Body of pancreas (tissue), 4 donors: ENCODE measurements around the gene SART3. TPM values are rescaled to one million over a fixed set of nuclear protein-coding genes. Genes with fewer than 3 reads are reported as not detected.

ENCODE experiments used
- ATAC-seq: fragments of 150-250 bp; one replicate; pipeline ENCODE4 v1.9.1; 2016
- DNase-seq, 4 donors: peaks; one replicate each; pipeline ENCODE4 v3.0.0-alpha.2; 2019
- H3K27ac ChIP-seq, 4 donors: fragments of 200-600 bp; sonication (generic); 1 replicate in 3 of 4; 2 replicates in 1 of 4; pipeline versions ENCODE4 v1.5.1 to v1.6.1; 2016 to 2019; ENCODE audit warnings: mild to moderate bottlenecking in 1 of 4, mixed read lengths in 1 of 4, moderate library complexity in 1 of 4
- H3K27me3 ChIP-seq, 2 donors: fragments of 200-600 bp; sonication (generic); one replicate each; pipeline ENCODE4 v1.6.0; 2016; ENCODE audit warnings: mild to moderate bottlenecking in 1 of 2
- H3K36me3 ChIP-seq, 2 donors: fragments of 200-600 bp; sonication (generic); replicated peaks in 1 of 2; 2 replicates each; pipeline ENCODE4 v1.5.1; 2016; ENCODE audit warnings: low read depth in 2 of 2; ENCODE audit not compliant: insufficient read depth in 1 of 2
- H3K4me1 ChIP-seq: fragments of 200-600 bp; sonication (generic); one replicate; pipeline ENCODE4 v1.6.0; 2016
- H3K4me3 ChIP-seq, 2 donors: fragments of 200-600 bp; sonication (generic); 1 replicate in 1 of 2; 2 replicates in 1 of 2; pipeline ENCODE4 v1.5.1; 2016 to 2019
- H3K9me3 ChIP-seq, 3 donors: fragments of 200-600 bp; sonication (generic); 1 replicate in 2 of 3; 2 replicates in 1 of 3; pipeline ENCODE4 v1.5.1; 2016
- POLR2A ChIP-seq, 3 donors: fragments of 450-650 bp; IDR thresholded peaks; one replicate each; pipeline ENCODE4 v1.6.1; 2016; ENCODE audit warnings: antibody characterized with exemption in 3 of 3, mild to moderate bottlenecking in 2 of 3
- WGBS, 2 donors: methylation state at CpG; one replicate each; pipeline ENCODE4 v1.1.5; 2017; 5-methylcytosine and 5-hydroxymethylcytosine counted together
- intact Hi-C: fragments of 100-400 bp; cut with DNase I; formaldehyde crosslinking; loops from one replicate; pipeline ENCODE4 v1.15.1; 2023
- total RNA-seq, 2 donors: library from RNA; depleted of rRNA; stranded (reverse); fragments of >200 nt; gene quantifications; one replicate each; pipeline ENCODE4 v1.1.0, GENCODE V29; 2016
- TF ChIP-seq, protein P1 (sequence below), 7 experiments: fragments of 450-650 bp in 4 of 7; fragments of 200-600 bp in 3 of 7; sonication (generic) in 3 of 7; IDR thresholded peaks; one replicate each; pipeline ENCODE4 v1.5.1; 2016 to 2019; ENCODE audit warnings: antibody characterized with exemption in 7 of 7

Gene SART3
- total RNA-seq, 2 donors from 2014 or later: 20.2 to 38.6 TPM

DNA sequence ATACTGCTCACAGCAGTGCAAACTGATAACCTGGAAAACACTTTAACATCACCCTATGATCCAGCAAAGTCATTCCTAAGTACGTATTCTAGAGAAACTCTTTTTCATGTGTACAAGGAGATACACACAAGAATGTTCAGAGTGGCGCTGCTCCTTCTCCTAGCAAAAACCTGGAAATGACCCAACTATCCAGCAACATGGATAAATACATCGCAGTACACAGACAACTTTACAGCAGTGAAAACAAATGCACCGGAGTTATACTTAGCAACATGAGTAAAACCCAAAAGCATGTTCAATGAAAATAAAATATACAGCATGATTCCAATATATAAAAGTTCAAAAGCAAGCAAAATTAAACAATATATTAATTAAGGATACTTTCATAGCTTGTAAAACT, 18.7 kb downstream of the SART3 start:
- no peak overlapping the region for H3K27ac ChIP-seq
- no peak for ATAC-seq
- intact Hi-C loops: no loop called here
- no peaks in the 10 kb centered on the region for H3K27me3 ChIP-seq
- H3K36me3 ChIP-seq: peaks cover 10 to 19% of the 10 kb centered on the region in 2 donors
- TF ChIP-seq, protein P1, sequence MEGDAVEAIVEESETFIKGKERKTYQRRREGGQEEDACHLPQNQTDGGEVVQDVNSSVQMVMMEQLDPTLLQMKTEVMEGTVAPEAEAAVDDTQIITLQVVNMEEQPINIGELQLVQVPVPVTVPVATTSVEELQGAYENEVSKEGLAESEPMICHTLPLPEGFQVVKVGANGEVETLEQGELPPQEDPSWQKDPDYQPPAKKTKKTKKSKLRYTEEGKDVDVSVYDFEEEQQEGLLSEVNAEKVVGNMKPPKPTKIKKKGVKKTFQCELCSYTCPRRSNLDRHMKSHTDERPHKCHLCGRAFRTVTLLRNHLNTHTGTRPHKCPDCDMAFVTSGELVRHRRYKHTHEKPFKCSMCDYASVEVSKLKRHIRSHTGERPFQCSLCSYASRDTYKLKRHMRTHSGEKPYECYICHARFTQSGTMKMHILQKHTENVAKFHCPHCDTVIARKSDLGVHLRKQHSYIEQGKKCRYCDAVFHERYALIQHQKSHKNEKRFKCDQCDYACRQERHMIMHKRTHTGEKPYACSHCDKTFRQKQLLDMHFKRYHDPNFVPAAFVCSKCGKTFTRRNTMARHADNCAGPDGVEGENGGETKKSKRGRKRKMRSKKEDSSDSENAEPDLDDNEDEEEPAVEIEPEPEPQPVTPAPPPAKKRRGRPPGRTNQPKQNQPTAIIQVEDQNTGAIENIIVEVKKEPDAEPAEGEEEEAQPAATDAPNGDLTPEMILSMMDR (IDR thresholded peaks at IDR 0.05): no peak
- no peak for TF ChIP-seq POLR2A (IDR thresholded peaks at IDR 0.05)
- no peak overlapping the region for H3K4me3 ChIP-seq
- H3K4me1 ChIP-seq: no peaks in the 10 kb centered on the region
- no peaks in the 10 kb centered on the region for H3K9me3 ChIP-seq
- WGBS, 2 donors: 89 to 94% methylated on average over 4 of the region's 4 CpGs
- DNase-seq: no peak

DNA sequence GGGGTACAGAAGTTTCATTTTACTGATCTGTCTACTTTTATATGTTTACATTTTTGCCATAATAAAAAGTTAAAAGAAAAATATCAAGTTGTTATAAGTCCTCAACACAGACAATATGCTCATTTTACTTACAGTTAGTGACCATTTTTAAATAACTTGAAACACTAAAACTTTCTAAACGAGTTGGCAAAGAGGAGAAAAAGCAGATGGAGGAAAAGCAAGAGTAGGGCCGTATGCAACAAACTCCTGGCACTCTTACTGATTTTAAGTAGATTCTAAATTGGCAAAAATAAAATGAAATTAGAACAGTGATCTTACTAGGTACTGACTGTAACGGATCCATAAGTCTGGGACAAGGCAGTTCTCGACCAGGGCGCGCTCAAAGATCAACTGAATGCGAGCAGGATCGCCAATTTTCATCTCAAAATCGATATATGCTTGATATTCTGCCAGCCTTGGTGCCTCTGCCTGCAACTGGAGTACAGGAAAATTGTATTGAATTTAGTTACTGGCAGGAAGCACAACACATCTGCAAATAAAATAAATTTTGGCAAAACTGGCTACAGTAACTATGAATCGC, 22.3 kb downstream of the SART3 start:
- DNase-seq: no peak
- TF ChIP-seq, protein P1 (IDR thresholded peaks at IDR 0.05): no peak
- TF ChIP-seq POLR2A (IDR thresholded peaks at IDR 0.05): no peak
- no peak overlapping the region for H3K27ac ChIP-seq
- H3K4me1 ChIP-seq: no peaks in the 10 kb centered on the region
- intact Hi-C loops: no loop called here
- H3K27me3 ChIP-seq: no peaks in the 10 kb centered on the region
- H3K9me3 ChIP-seq: no peaks in the 10 kb centered on the region
- H3K4me3 ChIP-seq: no peak overlapping the region
- no peak for ATAC-seq
- 90 to 93% methylated on average over 10 of the region's 10 CpGs for WGBS, 2 donors
- H3K36me3 ChIP-seq: peaks cover 20 to 27% of the 10 kb centered on the region in 2 donors

- TF ChIP-seq, protein P1 (IDR thresholded peaks at IDR 0.05): no peak
- TF ChIP-seq POLR2A (IDR thresholded peaks at IDR 0.05): no peak
Measured at GRCh38 chr12:108538146-108538545, 22.8 kb downstream of the SART3 start.

GRCh38 chr12:108531929-108532848, 28.8 kb downstream of the SART3 start:
- no peaks in the 10 kb centered on the region for H3K9me3 ChIP-seq
- no peak overlapping the region for H3K4me3 ChIP-seq
- ATAC-seq (no peak), DNase-seq (no peak)
- no peak overlapping the region for H3K27ac ChIP-seq
- peaks cover 10 to 50% of the 10 kb centered on the region in 2 donors for H3K36me3 ChIP-seq
- intact Hi-C loops: no loop called here
- H3K27me3 ChIP-seq: no peaks in the 10 kb centered on the region
- H3K4me1 ChIP-seq: no peaks in the 10 kb centered on the region
- WGBS, 2 donors: 96 to 97% methylated on average over 13 to 15 of the region's 15 CpGs
- TF ChIP-seq, protein P1 (IDR thresholded peaks at IDR 0.05): no peak
- TF ChIP-seq POLR2A (IDR thresholded peaks at IDR 0.05): no peak

More at GRCh38 chr12:108538146-108538545, 22.8 kb downstream of the SART3 start:
- no peaks in the 10 kb centered on the region for H3K4me1 ChIP-seq
- H3K27me3 ChIP-seq: no peaks in the 10 kb centered on the region
- 71 to 85% methylated on average over 6 of the region's 6 CpGs for WGBS, 2 donors
- intact Hi-C loops: no loop called here
- no peak overlapping the region for H3K27ac ChIP-seq
- no peaks in the 10 kb centered on the region for H3K9me3 ChIP-seq
- peaks cover 20 to 27% of the 10 kb centered on the region in 2 donors for H3K36me3 ChIP-seq
- ATAC-seq (no peak), DNase-seq (no peak)
- no peak overlapping the region for H3K4me3 ChIP-seq
